IPS-11a (cell line): ENCODE results near the gene PRKCA.

Experiments used
- H3K4me3 ChIP-seq: one replicate; pipeline ENCODE4 v1.5.1; 2013; ENCODE audit warnings: low read depth, low read length, control low read depth

PRKCA gene

DNA sequence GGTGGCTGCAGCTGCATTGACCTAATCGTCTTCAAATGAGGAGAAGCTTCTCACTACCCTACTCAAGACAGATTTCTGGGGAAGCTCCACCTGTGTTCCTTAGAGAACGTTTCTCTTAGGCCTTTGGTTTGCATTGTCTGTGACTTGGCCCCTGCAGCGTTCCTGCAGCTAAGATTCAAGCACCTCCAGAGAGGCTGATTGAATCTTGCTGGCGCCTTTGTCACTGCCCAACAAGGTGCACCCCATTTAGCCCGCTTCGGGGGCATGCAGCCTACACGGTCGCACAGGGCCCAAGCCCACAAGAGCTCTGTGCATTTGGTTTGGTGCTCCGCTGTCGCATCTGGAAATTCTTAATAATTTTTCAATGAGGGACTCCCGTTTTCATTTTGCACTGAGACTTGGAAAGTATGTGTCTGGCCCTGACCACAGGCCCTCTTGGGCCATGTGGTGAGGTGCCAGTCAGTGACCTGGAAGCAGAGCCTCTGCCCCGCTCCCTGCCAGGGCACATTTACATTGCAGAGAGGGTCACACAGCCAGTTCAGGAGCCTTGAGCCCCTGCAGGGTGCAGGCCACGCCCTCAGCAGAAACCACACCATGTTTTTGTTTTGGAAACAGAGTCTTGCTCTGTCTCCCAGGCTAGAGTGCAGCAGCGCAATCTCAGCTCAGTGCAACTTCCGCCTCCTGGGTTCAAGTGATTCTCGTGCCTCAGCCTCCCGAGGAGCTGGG is 481.4 kb downstream of the PRKCA start:
- H3K4me3 ChIP-seq: no peak overlapping the region

DNA sequence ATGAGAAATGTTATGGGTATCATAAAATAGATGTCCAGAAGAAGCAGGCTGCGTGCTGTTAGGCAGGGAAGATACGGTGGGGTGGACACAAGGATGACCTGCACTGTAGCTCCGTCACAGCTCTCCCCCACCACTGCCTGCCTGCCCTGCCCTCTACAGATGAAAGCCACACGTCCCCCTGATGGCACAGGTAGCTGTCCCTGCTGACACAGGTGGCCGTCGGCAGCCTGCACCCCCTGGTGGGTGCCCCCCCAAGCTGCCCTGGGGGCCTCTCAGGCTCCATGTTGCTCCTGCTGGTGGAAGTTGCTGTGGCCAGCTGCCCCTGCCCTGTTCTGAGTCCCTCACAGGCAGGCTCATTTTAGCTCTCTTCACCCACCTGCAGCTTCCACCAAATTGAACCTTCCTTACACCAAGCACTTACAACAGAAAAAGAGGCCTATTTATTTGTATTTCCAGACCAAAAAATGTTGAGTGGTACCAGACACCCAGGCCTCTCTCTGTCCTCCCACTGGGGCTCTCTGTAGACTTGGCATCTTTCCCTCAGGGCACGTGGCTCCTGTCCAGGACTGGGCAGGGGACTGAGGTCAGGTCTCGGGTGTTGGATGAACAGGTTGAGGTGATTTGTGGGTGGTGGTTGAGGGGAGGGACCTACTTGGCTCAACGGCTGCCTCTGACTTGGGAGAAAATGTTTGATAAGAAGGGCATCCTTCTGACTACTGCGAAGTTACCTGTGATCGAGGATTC is 482.4 kb downstream of the PRKCA start:
- no peak overlapping the region for H3K4me3 ChIP-seq

- H3K4me3 ChIP-seq: no peak overlapping the region
Measured at GRCh38 chr17:66786107-66786506, 483.7 kb downstream of the PRKCA start.

- H3K4me3 ChIP-seq: no peak overlapping the region
Measured at GRCh38 chr17:66787914-66788313, 485.5 kb downstream of the PRKCA start.

DNA sequence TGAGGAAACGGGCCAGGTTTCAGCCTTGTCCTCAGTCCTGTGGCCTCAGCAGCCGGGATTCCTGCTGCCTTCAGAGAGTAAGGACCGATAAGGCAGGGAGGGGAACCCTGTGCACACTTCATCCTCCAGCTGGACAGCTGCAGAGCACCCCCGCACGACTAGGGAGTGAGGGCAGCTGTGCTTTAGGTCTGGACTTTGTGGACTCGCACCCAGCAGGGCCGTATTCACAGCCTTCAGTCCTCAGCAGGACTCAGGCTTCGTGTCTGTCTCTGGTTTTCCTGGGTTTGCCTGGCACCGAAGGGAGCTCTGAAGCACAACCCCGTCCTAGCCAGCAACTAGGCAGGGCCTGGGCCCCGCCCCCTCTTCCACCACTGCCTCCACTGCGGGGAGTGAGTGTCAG is 486.7 kb downstream of the PRKCA start:
- H3K4me3 ChIP-seq: no peak overlapping the region

GRCh38 chr17:66789961-66790437 is 487.6 kb downstream of the PRKCA start:
- H3K4me3 ChIP-seq: no peak overlapping the region

DNA sequence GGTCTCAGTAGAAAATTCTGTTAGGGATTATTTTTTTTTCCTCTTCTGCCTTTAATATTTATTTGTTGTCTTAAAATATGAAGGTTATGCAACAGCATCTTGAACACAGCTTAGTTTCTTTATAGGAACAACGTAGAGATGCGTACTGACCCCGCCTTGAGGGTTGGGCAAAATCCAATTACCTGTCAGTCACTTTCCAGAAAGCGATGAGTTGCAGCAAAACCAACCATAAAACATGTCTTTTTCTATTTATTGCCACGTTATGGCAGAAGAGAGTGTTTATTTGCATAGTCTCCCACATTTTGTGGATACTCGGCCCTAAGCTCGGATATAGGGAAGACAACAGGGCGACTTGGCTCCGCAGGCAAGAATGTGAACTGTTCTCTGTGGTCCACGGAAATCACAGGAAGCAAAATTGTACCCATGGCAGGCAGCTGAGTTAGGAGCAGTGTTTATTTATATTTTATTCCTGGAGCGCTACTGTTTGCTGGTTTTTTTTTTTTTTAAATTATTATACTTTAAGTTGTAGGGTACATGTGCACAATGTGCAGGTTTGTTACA is 488.2 kb downstream of the PRKCA start:
- H3K4me3 ChIP-seq: no peak overlapping the region

DNA sequence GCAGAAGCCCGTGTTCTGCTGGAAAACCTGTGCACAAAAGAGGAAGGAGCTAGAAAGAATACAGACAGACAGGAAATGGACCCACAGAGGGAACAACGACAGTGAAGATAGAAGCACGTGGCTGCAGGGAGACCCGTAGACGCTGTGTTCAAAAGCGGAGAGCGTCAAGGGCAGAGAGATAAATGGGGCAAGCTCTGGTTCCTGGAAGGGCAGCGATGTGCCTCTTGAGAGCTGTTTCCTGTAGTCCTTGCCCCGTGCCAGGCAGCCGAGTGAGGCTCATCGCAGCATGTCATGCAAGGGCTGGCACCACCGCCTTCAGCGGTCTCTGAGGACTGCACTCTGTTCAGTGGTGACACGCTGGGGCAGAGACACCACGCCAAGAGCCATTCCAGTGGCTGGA is 488.9 kb downstream of the PRKCA start:
- no peak overlapping the region for H3K4me3 ChIP-seq

- no peak overlapping the region for H3K4me3 ChIP-seq
Measured at GRCh38 chr17:66793814-66794213, 491.4 kb downstream of the PRKCA start.

DNA sequence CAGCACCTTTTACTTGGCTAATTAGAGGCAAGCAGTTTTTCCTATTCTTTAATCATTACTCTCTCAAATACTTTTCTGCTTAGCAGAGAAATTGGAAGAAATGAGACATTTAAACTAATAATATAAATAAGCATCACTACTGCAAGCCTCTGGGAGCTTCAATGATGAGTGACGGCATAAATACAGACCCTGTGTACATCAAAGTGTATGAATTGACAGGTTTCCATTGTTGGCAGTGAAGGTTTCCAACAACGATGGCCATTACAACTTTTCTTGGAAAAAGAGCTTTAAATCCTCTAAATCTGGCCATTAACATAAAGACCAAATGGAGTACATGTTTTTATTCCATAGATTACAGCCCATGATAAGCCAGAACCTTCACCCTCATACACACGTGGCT is 493.1 kb downstream of the PRKCA start:
- H3K4me3 ChIP-seq: no peak overlapping the region

GRCh38 chr17:66799849-66800537 is 497.6 kb downstream of the PRKCA start:
- H3K4me3 ChIP-seq: no peak overlapping the region

- no peak overlapping the region for H3K4me3 ChIP-seq
Measured at GRCh38 chr17:66803474-66803951, 501.1 kb downstream of the PRKCA start.

GRCh38 chr17:66805567-66805966 is 503.2 kb downstream of the PRKCA start:
- H3K4me3 ChIP-seq: no peak overlapping the region

DNA sequence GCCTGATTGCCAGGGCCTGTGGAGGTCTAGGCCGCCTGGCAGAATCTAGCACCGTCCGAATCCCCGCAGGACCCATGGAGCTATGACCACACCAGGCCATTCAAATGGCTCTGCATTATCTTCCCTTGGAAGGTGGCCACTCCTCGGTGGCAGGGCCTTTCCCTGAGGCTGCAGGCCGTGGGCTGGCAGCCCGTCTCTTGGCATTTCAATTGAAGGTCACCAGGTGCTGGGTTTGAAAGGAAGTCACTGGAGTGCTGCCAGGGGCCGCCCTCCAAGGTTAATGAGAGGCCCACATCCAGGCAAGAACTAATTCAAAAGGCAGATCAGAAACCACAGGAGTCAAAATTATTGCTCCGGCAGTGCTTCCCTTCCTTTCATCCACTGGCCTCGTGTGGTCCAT is 504.8 kb downstream of the PRKCA start:
- H3K4me3 ChIP-seq: no peak overlapping the region

DNA sequence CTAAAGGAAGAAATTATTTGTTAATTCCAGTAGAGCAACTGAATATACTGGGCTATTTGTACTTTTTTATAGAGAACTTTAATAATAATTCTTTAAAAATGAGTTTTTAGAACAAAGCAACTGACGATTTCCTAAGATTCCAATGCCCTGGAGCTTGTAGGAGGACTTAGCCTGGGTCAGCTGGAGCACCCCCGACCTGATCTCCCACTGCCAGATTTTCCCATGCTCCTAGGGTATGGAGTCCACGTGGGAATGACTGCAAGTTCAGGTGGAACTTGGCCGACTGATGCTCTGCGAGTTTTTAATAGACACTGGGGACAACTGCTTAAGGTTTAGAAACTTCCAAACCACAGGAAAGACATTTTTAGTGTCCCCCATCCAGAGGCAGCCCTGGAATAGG is 507.0 kb downstream of the PRKCA start:
- H3K4me3 ChIP-seq: no peak overlapping the region

- no peak overlapping the region for H3K4me3 ChIP-seq
Measured at GRCh38 chr17:66810951-66811682, 508.7 kb downstream of the PRKCA start.

DNA sequence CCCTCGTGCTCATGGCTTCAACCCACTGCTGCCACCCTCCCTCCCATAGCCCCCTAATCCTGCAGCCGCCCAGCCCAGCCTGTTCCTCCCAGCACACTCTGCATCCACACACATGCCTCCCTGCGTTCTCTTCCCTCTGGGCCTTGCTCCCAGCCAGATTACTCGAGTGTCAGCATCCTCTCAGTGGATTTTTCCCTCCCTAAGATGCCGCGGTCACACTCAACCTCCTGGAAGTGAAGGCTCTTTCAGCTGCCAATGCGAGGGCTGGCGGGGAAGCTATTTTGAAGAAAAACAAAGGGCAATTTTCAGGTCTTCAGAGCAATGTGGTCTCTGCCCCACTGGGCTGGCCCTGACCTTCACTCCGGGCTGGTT is 509.3 kb downstream of the PRKCA start:
- H3K4me3 ChIP-seq: no peak overlapping the region

DNA sequence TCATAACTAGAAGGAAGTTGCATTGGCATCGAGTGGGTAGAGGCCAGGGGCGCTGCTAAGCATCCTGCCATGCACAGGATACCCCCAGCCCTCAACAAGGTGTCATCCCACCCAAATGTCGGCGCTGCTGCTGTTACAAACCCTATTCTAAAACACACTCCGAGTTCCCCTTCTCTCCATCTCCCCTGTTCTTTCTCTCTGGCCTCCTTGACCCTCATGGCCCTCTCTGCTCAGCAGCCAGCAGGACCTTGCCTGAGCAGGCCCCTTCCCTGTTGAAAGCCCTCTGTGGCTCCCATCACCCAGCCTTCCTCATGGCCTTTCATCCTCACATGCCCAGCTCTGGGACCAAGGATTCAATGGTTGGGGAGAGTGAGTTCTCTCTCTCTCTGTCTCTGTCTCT is 510.2 kb downstream of the PRKCA start:
- no peak overlapping the region for H3K4me3 ChIP-seq

DNA sequence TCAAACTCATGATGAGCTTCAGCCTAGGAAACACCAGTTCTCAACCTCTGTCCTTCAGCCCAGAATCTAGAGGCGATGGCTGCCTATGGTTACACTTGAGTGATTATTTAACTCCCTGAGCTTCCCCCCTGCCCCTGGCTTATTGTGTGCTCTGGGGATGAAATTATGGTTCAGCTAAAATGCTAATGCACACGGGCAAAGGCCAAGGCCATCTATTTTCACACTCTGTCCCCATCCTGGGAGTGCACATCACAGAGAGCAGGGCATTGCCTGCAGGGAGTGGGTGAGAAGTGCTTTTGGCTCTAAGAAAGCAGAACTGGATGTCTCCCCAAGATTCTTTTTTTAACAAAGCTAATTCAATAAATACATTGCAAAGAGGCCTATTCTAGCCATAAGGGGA is 510.9 kb downstream of the PRKCA start:
- no peak overlapping the region for H3K4me3 ChIP-seq

- H3K4me3 ChIP-seq: no peak overlapping the region
Measured at GRCh38 chr17:66814026-66814425, 511.6 kb downstream of the PRKCA start.

- no peak overlapping the region for H3K4me3 ChIP-seq
Measured at GRCh38 chr17:66814570-66814969, 512.2 kb downstream of the PRKCA start.
